NCI-H1048 (cell line): ENCODE data around the gene PPIF.
"Not testable (repeated sequence)": the region's sequence is repeated elsewhere in the genome, so short reads cannot be mapped to it uniquely, and the experiment has no call there.

Experiments used
- DNase-seq: peaks from one replicate; lab custom pipeline; 2025; lab: John Stamatoyannopoulos, UW

PPIF gene

GRCh38 chr10:79331709-79332108 is 15.6 kb upstream of the PPIF start:
- no peak for DNase-seq

- DNase-seq, result not testable (repeated sequence)
Measured at GRCh38 chr10:79332610-79333315, 14.5 kb upstream of the PPIF start.

GRCh38 chr10:79333513-79333912 is 13.8 kb upstream of the PPIF start:
- no peak for DNase-seq

GRCh38 chr10:79334573-79334972 is 12.7 kb upstream of the PPIF start:
- DNase-seq, result no peak

GRCh38 chr10:79335094-79335469 is 12.2 kb upstream of the PPIF start:
- no peak for DNase-seq

GRCh38 chr10:79335470-79336235 is 11.6 kb upstream of the PPIF start:
- DNase-seq, result no peak

- no peak for DNase-seq
Measured at GRCh38 chr10:79336276-79336675, 11.0 kb upstream of the PPIF start.

- DNase-seq, result no peak
Measured at GRCh38 chr10:79336739-79337138, 10.5 kb upstream of the PPIF start.

GRCh38 chr10:79337783-79338469 is 9.3 kb upstream of the PPIF start:
- not testable (repeated sequence) for DNase-seq

- DNase-seq, result no peak
Measured at GRCh38 chr10:79339266-79339665, 8.0 kb upstream of the PPIF start.

- DNase-seq, result no peak
Measured at GRCh38 chr10:79340646-79341244, 6.5 kb upstream of the PPIF start.

GRCh38 chr10:79342295-79342761 is 4.9 kb upstream of the PPIF start:
- no peak for DNase-seq

- DNase-seq, result no peak
Measured at GRCh38 chr10:79342811-79343561, 4.3 kb upstream of the PPIF start.

- DNase-seq, result no peak
Measured at GRCh38 chr10:79344502-79345195, 2.6 kb upstream of the PPIF start.

- DNase-seq, result no peak
Measured at GRCh38 chr10:79345241-79346011, 1.8 kb upstream of the PPIF start.

GRCh38 chr10:79346012-79346340 is 1.3 kb upstream of the PPIF start:
- no peak for DNase-seq

- no peak for DNase-seq
Measured at GRCh38 chr10:79346388-79347225, 662 bp upstream of the PPIF start.

- DNase-seq, result no peak
Measured at GRCh38 chr10:79347894-79348639, 798 bp downstream of the PPIF start.

- no peak for DNase-seq
Measured at GRCh38 chr10:79348640-79348988, 1.3 kb downstream of the PPIF start.
